HL-60 (cell line): ENCODE data around the gene ARHGAP29.
A peak's percentile ranks its signal among the peaks of the same experiment; 100 is the strongest.

Experiments used
- DNase-seq, 2 experiments: peaks; one replicate each; pipeline ENCODE4 v3.0.0-alpha.2; 2010 to 2020; ENCODE audit warnings: low read depth in 1 of 2, low spot score in 1 of 2
- H3K27ac ChIP-seq: fragments of 250-450 bp; sonication (Bioruptor Pico); replicated peaks from 2 replicates; pipeline ENCODE4 v1.5.1; 2020; ENCODE audit warnings: mild to moderate bottlenecking, moderate library complexity
- H3K27me3 ChIP-seq: fragments of 250-450 bp; sonication (Bioruptor Pico); 2 replicates; pipeline ENCODE4 v1.5.1; 2021; ENCODE audit warnings: mild to moderate bottlenecking, moderate library complexity; ENCODE audit not compliant: insufficient read depth, poor library complexity, severe bottlenecking
- H3K4me3 ChIP-seq: replicated peaks from 2 replicates; pipeline ENCODE4 v1.5.1; 2011; ENCODE audit warnings: mild to moderate bottlenecking, control low read depth, low read length; ENCODE audit not compliant: insufficient read depth
- GABPA ChIP-seq: IDR thresholded peaks from 2 replicates; pipeline ENCODE4 v1.6.1; 2012; ENCODE audit warnings: low read depth
- POLR2AphosphoS5 ChIP-seq: IDR thresholded peaks from 2 replicates; pipeline ENCODE4 v1.6.1; 2012; ENCODE audit warnings: low read depth
- SPI1 ChIP-seq: IDR thresholded peaks from 2 replicates; pipeline ENCODE4 v1.6.1; 2012; ENCODE audit warnings: low read depth, mild to moderate bottlenecking, borderline replicate concordance
- TF ChIP-seq, protein P1 (sequence below): IDR thresholded peaks from 2 replicates; pipeline ENCODE4 v1.6.1; 2012; ENCODE audit warnings: low read depth; ENCODE audit not compliant: insufficient replicate concordance
- TF ChIP-seq, protein P2 (sequence below): IDR thresholded peaks from one replicate; pipeline ENCODE4 v1.5.1; 2011; ENCODE audit warnings: low read length, control low read depth, inconsistent platforms; ENCODE audit not compliant: insufficient read depth

Gene ARHGAP29

DNA sequence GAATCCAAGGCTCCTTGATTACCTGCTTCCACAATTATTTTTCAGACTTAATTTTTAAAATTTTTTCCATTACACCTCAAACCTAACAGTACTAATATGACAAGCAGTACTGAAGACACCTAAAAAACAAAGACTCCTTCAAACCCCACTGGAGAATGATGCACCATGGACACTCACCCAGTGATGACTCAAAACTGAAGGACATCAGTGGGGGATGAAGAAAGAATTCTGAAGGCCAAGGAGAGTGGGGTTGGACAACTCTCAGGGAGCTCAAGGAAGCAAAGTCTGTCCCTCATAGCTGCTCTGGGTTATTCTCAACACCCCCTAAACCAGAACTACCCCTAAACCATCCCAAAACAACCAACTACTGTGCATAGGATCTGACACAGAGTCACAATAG, 2.4 kb upstream of the ARHGAP29 start:
- TF ChIP-seq, protein P1, sequence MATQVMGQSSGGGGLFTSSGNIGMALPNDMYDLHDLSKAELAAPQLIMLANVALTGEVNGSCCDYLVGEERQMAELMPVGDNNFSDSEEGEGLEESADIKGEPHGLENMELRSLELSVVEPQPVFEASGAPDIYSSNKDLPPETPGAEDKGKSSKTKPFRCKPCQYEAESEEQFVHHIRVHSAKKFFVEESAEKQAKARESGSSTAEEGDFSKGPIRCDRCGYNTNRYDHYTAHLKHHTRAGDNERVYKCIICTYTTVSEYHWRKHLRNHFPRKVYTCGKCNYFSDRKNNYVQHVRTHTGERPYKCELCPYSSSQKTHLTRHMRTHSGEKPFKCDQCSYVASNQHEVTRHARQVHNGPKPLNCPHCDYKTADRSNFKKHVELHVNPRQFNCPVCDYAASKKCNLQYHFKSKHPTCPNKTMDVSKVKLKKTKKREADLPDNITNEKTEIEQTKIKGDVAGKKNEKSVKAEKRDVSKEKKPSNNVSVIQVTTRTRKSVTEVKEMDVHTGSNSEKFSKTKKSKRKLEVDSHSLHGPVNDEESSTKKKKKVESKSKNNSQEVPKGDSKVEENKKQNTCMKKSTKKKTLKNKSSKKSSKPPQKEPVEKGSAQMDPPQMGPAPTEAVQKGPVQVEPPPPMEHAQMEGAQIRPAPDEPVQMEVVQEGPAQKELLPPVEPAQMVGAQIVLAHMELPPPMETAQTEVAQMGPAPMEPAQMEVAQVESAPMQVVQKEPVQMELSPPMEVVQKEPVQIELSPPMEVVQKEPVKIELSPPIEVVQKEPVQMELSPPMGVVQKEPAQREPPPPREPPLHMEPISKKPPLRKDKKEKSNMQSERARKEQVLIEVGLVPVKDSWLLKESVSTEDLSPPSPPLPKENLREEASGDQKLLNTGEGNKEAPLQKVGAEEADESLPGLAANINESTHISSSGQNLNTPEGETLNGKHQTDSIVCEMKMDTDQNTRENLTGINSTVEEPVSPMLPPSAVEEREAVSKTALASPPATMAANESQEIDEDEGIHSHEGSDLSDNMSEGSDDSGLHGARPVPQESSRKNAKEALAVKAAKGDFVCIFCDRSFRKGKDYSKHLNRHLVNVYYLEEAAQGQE: no peak
- no peak for TF ChIP-seq POLR2AphosphoS5
- no peak for TF ChIP-seq GABPA
- Histone ChIP-seq H3K27ac (no peak overlapping the region), H3K27me3 (peaks cover 38% of the 10 kb centered on the region), H3K4me3 (no peak overlapping the region)
- no peak for DNase-seq

DNA sequence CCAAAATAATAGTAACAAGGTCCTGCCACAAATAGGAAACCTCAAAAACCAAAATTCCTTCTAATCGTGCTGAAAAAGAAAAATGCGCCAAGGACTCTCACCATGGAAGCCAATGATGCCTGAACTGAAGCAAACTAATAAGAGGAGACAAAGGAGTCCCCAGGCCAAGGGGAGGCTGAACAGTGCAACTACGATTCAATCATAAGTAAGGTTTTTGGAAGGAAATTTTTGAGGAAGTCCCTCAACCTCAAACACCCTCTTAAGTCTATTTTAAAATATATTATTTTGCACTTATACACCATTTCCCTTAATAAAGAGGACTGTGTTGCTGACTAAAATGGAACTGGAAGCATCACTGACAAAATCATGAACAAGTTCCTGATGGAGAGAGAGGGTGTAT, 1.7 kb upstream of the ARHGAP29 start:
- no peak for DNase-seq
- Histone ChIP-seq H3K27ac (no peak overlapping the region), H3K4me3 (no peak overlapping the region), H3K27me3 (peaks cover 38% of the 10 kb centered on the region)
- TF ChIP-seq POLR2AphosphoS5 (no peak), SPI1 (0 out of 2 replicates have a peak, but pooled peaks have one; percentile 44), GABPA (no peak)

DNA sequence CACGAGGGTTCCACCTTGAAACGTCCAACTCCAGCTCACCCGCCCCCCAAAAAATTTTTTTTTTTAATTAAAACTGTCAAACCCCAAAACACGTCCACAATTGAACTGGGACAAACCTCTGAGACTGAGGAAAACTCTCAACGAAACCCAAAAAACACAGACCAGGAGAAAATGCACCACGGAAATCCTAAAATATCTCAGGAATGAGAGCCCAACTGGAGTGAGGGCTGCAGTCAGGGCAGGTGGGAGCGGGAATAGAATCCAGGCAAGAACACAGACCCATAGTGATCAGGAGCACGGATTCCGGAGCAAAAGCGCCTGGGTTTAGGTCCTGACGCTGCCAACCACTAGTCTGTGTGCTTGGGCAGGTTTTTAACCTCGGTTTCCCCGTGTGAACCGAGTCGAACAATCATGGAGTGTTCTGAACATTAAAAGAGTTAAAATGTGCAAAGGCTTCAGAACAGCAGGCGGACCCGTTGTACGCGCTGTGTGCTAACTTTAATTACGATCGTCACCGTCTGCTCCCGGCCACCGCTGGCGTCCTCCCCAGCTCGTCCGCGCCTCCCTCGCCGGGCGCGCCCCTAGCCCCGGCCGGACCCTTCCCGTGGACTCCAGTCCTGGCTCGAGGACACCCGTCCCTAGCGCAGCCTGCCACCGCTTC, 624 bp downstream of the ARHGAP29 start:
- Histone ChIP-seq H3K4me3 (peak overlapping the region; percentile 25), H3K27me3 (peaks cover 47% of the 10 kb centered on the region), H3K27ac (no peak overlapping the region)
- DNase-seq: no peak
- TF ChIP-seq, protein P1: no peak
- no peak for TF ChIP-seq GABPA
- TF ChIP-seq, protein P2, sequence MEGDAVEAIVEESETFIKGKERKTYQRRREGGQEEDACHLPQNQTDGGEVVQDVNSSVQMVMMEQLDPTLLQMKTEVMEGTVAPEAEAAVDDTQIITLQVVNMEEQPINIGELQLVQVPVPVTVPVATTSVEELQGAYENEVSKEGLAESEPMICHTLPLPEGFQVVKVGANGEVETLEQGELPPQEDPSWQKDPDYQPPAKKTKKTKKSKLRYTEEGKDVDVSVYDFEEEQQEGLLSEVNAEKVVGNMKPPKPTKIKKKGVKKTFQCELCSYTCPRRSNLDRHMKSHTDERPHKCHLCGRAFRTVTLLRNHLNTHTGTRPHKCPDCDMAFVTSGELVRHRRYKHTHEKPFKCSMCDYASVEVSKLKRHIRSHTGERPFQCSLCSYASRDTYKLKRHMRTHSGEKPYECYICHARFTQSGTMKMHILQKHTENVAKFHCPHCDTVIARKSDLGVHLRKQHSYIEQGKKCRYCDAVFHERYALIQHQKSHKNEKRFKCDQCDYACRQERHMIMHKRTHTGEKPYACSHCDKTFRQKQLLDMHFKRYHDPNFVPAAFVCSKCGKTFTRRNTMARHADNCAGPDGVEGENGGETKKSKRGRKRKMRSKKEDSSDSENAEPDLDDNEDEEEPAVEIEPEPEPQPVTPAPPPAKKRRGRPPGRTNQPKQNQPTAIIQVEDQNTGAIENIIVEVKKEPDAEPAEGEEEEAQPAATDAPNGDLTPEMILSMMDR: no peak
- TF ChIP-seq POLR2AphosphoS5: no peak
- no peak for TF ChIP-seq SPI1

DNA sequence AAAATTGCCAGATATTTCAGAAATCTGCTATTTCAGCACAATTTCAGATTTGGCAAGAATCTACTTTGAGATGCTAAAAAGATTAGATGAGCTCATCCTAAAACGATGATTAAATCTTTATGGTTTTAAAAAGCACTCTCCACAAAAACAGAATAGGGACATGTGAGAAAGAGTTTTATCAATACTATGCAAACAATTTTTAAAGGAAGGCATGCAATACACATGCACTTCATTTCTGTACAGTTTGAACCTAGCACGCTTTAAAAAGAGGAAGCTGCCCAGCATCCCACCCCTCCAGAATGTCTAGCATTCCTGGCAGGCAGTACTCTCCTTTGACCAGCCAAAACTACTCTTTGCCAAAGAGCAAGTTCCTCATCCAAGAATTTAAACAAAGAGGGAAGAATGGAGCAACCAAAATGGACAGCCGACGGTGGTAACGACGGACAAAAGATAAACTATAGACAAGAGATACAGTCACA, 1.3 kb downstream of the ARHGAP29 start:
- Histone ChIP-seq H3K27ac (no peak overlapping the region), H3K4me3 (no peak overlapping the region), H3K27me3 (peaks cover 47% of the 10 kb centered on the region)
- no peak for DNase-seq
- TF ChIP-seq SPI1: peak; percentile 36; the same call in 1 of the 2 replicates
- TF ChIP-seq, protein P2: no peak
